Spinal cord (tissue), 10 donors: Measurements from ENCODE around the gene ETFB. TPM values are rescaled to one million over a fixed set of nuclear protein-coding genes. Genes with fewer than 3 reads are reported as not detected.

Source experiments
- DNase-seq, 6 donors: peaks; one replicate each; pipeline versions ENCODE4 v3.0.0 to v3.0.0-alpha.2; 2013 to 2015; ENCODE audit warnings: low spot score in 6 of 6, low read depth in 4 of 6
- H3K27ac ChIP-seq: one replicate; pipeline ENCODE4 v1.5.1; 2013; ENCODE audit warnings: low read depth, low read length, control low read depth
- H3K27me3 ChIP-seq: one replicate; pipeline ENCODE4 v1.6.1; 2013; ENCODE audit warnings: low read length; ENCODE audit not compliant: control insufficient read depth, insufficient read depth
- H3K36me3 ChIP-seq: one replicate; pipeline ENCODE4 v1.6.1; 2013; ENCODE audit warnings: low read length; ENCODE audit not compliant: control insufficient read depth, insufficient read depth
- H3K4me1 ChIP-seq: one replicate; pipeline ENCODE4 v1.6.1; 2013; ENCODE audit warnings: low read length; ENCODE audit not compliant: control insufficient read depth, insufficient read depth
- H3K4me3 ChIP-seq: one replicate; pipeline ENCODE4 v1.5.1; 2013; ENCODE audit warnings: low read depth, low read length, control low read depth
- H3K9me3 ChIP-seq: one replicate; pipeline ENCODE4 v1.6.1; 2013; ENCODE audit warnings: low read length; ENCODE audit not compliant: control insufficient read depth, insufficient read depth
- WGBS: methylation state at CpG from one replicate; pipeline ENCODE4 v1.1.5; 2013; ENCODE audit warnings: missing lambda C conversion rate; ENCODE audit not compliant: insufficient coverage; 5-methylcytosine and 5-hydroxymethylcytosine counted together
- polyA plus RNA-seq, 2 donors: library from polyadenylated mRNA; unstranded; fragments of 120-200 nt; gene quantifications; one replicate each; pipeline ENCODE4 v1.2.1, GENCODE V29; 2013; ENCODE audit not compliant: insufficient read length in 2 of 2
- total RNA-seq, 2 donors: library from RNA; depleted of rRNA in 1 of 2; stranded (reverse); fragments of 120-200 nt in 1 of 2; fragments of >200 nt in 1 of 2; gene quantifications; one replicate each; pipeline versions ENCODE4 v1.2.3 to v1.2.4, GENCODE V29; 2013 to 2014
- donor health status: healthy.

The ETFB gene
- total and polyA plus RNA-seq, 4 donors: 40.2 to 196 (median 97.4) TPM

DNA sequence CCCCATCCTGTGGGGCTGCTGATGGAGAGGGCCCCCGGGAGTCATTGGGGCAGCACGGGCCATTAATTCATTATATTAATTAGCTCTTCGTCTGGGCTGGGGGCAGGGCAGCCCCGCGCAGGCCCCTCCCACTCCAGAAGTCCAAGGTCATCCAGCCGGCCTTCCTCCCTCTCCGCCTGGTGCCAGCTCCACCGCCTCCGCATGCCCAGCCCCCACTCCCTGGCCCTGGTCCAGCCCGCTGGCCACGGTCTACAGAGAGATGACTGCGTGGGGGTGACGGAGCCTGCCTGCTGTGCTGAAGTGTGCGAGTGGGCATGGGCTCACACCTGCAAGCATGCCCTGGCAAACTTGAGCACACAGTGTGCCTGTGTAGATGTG lies 45.9 kb downstream of the ETFB start:
- H3K4me3 ChIP-seq: no peak overlapping the region

DNA sequence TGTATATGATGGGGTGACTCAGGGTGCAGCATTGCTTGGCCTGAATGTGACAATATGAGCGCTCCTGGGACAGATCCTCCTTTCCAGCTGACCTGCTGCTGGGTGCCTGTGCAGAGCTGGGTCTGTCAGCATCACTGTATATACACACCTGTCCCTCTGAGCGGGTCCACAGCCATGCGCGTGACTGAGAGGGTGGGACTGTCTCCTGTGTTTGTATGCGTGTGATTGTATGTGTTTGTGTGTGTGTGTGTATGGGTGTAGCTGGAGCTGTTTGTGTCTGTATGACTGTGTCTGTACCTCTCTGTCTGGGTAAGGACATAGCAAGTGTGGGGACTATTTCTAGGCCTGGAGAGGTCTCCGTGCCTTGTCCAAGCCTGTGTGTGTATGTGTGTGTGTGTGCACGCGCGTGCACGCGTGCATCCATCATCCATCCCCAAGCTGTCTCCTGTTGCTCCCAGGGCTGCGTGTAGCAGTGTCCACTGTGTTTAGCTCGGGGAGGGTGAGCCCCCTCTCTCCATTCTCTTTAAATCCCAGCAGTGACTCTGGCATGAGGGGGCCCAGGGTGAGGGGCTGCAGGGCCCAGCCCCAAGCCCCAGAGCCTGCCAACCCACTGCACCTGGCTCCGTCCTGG lies 46.4 kb downstream of the ETFB start:
- DNase-seq: peak in 1 of 6 donors; percentile 63
- H3K27me3 ChIP-seq: no peaks in the 10 kb centered on the region
- H3K4me1 ChIP-seq: peaks cover 27% of the 10 kb centered on the region
- H3K4me3 ChIP-seq: no peak overlapping the region
- H3K9me3 ChIP-seq: no peaks in the 10 kb centered on the region
- WGBS: 51% methylated on average over 6 of the region's 14 CpGs
- no peak overlapping the region for H3K27ac ChIP-seq
- H3K36me3 ChIP-seq: peaks cover 35% of the 10 kb centered on the region

More for the DNA sequence above, 45.9 kb downstream of the ETFB start:
- peaks cover 39% of the 10 kb centered on the region for H3K36me3 ChIP-seq
- H3K27ac ChIP-seq: no peak overlapping the region
- WGBS: 7% methylated on average over 14 of the region's 14 CpGs
- DNase-seq: peak in 2 of 6 donors; percentile 53 to 78
- no peaks in the 10 kb centered on the region for H3K9me3 ChIP-seq
- no peaks in the 10 kb centered on the region for H3K27me3 ChIP-seq
- peaks cover 27% of the 10 kb centered on the region for H3K4me1 ChIP-seq

DNA sequence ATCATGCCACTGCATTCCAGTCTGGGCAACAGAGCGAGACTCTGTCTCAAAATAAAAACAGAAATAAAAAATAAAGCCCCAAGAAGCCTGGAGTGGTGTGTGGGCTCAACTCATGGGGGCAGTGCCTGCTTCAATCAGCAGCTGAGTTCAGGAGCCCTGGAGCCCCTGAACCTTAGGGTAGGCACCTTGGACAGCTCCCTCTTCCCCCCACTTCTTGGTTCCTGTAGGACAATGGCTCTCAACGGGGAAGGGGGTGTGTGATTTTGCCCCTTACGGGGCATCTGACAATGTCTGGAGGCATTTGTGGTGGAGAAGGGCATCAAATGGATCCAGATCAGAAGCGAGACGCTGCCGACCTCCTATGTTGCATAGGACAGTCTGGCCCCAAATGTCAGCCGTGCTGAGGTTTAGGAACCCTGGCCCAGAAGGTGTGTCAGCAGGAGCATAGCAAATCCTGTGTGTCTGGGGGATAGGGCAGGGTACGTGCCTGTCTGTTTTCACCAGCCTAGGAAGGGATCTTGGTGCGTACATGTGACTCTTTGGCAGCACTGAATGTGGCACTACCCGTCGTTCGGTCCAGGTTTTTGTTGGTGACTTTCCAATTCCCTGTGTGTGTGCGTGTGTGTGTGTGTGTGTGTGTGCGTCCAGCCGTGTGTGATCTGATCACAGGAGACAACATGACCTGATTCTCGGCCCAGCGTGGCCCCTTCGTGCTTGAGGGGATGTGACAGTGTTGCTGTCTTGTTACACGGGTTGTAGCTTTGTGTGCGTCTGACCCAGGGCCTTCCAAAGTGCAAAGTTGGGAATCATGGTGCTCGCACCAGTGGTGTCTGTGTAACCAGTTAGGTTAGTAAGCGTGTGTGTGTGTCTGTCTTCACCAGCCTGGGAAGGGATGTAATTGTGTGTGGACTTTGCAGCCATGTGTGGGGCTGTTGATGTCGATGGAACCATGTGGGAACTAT lies 47.2 kb downstream of the ETFB start:
- WGBS: 42% methylated on average over 22 of the region's 23 CpGs
- Histone ChIP-seq H3K27me3 (no peaks in the 10 kb centered on the region), H3K36me3 (peaks cover 30% of the 10 kb centered on the region), H3K9me3 (no peaks in the 10 kb centered on the region), H3K4me1 (peaks cover 24% of the 10 kb centered on the region), H3K4me3 (no peak overlapping the region), H3K27ac (no peak overlapping the region)
- peak in 2 of 6 donors; percentile 57 to 62 for DNase-seq

DNA sequence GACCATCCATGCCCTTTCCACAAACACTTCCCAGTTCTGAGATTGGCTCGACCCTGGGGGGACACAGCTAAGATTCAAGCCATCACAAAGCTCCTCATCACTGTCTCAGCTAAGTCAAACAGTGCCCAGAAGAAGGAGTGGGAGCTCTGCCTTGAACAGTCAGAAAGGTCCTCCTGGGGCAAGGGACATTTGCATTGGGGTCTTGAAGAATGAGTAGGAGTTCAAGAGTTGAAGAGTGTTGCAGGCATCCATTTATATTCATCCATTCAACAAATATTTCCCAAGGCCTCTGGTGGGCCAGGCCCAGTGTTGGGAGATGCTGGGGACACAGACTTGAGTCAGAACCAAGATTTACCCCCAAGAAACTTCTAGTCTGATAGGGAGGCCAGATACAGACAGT lies 48.2 kb downstream of the ETFB start:
- Histone ChIP-seq H3K4me3 (no peak overlapping the region), H3K9me3 (no peaks in the 10 kb centered on the region), H3K4me1 (peaks cover 23% of the 10 kb centered on the region), H3K36me3 (peaks cover 23% of the 10 kb centered on the region), H3K27me3 (no peaks in the 10 kb centered on the region), H3K27ac (no peak overlapping the region)
- no peak for DNase-seq
- no CpG with 5 or more reads among the region's 1 CpG for WGBS

DNA sequence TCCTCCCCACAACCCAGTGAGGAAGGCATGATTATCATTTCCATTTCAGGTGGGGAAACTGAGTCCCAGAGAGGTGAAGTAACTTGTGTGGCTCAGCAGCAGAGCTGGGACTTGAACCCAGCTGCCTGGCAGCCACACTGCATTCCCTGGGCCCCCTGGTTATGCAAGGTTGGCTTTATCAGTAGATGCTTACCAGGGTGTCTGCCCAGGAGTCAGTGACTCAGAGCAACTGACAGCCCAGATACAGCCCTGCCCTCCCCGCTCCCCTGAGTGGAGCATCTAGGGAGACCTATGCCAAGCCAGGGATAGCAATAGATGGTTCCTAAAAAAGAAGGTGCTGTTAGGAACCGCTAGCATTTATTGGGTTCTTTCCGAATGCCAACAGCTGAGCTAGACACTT lies 48.8 kb downstream of the ETFB start:
- Histone ChIP-seq H3K4me1 (peaks cover 29% of the 10 kb centered on the region), H3K9me3 (no peaks in the 10 kb centered on the region), H3K36me3 (peaks cover 17% of the 10 kb centered on the region), H3K27me3 (no peaks in the 10 kb centered on the region), H3K4me3 (no peak overlapping the region), H3K27ac (no peak overlapping the region)
- WGBS: 84% methylated on average over 3 of the region's 3 CpGs
- no peak for DNase-seq

DNA sequence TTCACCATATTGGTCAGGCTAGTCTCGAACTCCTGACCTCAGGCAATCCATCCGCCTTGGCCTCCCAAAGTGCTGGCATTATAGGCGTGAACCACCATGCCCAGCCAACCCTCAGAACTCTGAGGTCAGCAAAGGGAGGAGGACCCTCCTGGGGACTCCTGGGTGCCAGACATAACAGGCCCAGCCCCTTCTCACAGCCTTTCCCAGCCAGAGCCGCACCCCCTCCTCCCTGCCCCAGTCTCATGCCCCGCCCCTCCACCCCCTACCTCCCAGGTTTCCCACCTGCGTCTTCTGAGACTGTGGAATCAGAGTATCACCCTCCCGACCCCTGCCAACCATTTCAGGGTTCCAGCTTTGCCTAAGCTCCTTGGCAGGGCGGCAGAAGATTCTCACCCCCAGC lies 49.5 kb downstream of the ETFB start:
- Histone ChIP-seq H3K4me3 (no peak overlapping the region), H3K9me3 (no peaks in the 10 kb centered on the region), H3K36me3 (peaks cover 10% of the 10 kb centered on the region), H3K27ac (no peak overlapping the region), H3K4me1 (peaks cover 34% of the 10 kb centered on the region), H3K27me3 (no peaks in the 10 kb centered on the region)
- no peak for DNase-seq
- 67% methylated on average over 6 of the region's 8 CpGs for WGBS

DNA sequence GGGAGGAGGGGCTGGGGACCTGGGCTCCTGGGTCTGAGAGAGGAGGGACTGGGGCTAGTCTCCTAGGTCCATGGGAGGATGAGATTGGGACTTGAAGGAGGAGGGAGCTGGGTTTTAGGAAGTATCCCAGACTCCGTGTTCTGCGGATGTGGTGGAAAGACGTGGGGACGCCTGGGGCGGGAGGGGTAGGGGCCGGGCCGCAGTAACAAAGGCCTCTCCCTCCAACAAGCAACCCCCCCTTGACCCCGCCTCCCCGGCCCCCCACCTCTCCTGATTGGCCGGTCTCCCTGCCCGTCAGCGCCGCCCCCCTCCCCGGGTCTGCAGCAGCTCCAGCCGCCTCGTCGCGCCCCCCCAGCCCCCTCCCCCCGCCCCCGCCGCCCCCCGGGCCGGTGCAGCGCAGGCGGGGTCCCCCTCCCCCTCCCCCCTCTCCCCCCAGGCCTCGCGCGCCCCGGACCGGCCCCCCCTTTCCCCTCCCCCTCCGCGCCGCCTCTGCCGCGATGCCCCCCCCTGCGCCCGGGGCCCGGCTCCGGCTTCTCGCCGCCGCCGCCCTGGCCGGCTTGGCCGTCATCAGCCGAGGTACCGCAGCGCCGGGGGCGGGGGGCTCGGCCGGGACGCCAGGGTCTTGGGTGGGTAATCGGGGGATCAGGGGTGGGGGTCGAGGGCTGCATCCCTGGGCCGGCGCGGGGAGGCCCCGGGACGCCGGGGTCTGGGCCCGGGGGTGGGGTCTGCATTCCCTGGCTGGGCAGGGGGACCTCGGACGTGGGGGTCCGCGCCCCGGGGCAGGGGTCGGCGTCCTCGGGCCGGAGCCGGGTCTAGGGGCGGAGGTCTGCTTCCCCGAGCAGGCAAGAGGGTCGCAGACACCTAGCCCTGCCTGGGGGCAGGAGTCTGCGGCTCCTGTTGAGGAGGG lies 54.6 kb downstream of the ETFB start, which contains the start of gene IGLON5:
TSS of gene IGLON5 (plus strand) at position 294 of the 907 bp plus-strand sequence. CDS start at position 498, 204 bp downstream.
- H3K4me3 ChIP-seq: peak within 1 kb of the TSS; percentile 38
- no peaks in the 10 kb centered on the region for H3K27me3 ChIP-seq
- no peak within 1 kb of the TSS for H3K27ac ChIP-seq
- H3K4me1 ChIP-seq: peaks cover 12% of the 10 kb centered on the region
- H3K9me3 ChIP-seq: no peaks in the 10 kb centered on the region
- WGBS: 1% methylated on average over 41 of the region's 76 CpGs
- peaks cover 3% of the 10 kb centered on the region for H3K36me3 ChIP-seq
- DNase-seq: peak in 5 of 6 donors; percentile 38 to 95 (median 65)

DNA sequence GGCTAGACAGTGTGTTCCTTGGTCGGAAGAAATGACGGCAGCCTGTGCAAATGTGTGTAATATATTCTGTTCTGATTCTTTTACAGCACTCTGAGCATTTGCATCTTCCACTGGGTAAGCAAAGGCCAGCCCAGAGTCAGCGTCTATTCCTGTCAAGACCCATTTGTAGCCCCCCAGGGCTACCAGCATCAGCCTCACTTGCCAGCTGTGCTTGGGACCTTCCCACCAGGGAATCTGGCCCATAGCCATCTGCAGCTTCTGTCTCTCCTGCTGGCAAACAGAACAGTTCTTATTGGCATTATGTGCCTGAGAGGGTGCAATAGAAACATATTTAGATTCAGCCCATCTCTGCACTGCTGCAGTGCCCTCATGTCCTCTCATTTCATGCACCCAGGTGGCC lies 60.7 kb downstream of the ETFB start:
- Histone ChIP-seq H3K4me3 (no peak overlapping the region), H3K27me3 (no peaks in the 10 kb centered on the region), H3K4me1 (no peaks in the 10 kb centered on the region), H3K36me3 (no peaks in the 10 kb centered on the region), H3K27ac (no peak overlapping the region), H3K9me3 (no peaks in the 10 kb centered on the region)
- WGBS: 44% methylated on average over 3 of the region's 3 CpGs
- no peak for DNase-seq

- H3K9me3 ChIP-seq: no peaks in the 10 kb centered on the region
- no peaks in the 10 kb centered on the region for H3K27me3 ChIP-seq
- H3K36me3 ChIP-seq: no peaks in the 10 kb centered on the region
- no peak for DNase-seq
- WGBS: 83% methylated on average over 7 of the region's 7 CpGs
- H3K4me1 ChIP-seq: no peaks in the 10 kb centered on the region
- no peak overlapping the region for H3K27ac ChIP-seq
- H3K4me3 ChIP-seq: no peak overlapping the region
Measured at GRCh38 chr19:51301266-51301665, 64.9 kb downstream of the ETFB start.
